Smooth muscle cell (in vitro differentiated cells): ENCODE results near the gene ADARB1. TPM values are rescaled to one million over a fixed set of nuclear protein-coding genes. Genes with fewer than 3 reads are reported as not detected.

Source experiments
- DNase-seq: peaks from one replicate; lab custom pipeline; 2025; ENCODE audit not compliant: unreplicated experiment; lab: John Stamatoyannopoulos, UW
- H2AFZ ChIP-seq: fragments of 200-600 bp; sonication (generic); 2 replicates; pipeline ENCODE4 v1.6.0; 2016; ENCODE audit warnings: antibody characterized with exemption, low read depth, mild to moderate bottlenecking
- H3F3A ChIP-seq: fragments of 200-600 bp; sonication (generic); 2 replicates; pipeline ENCODE4 v1.6.0; 2017; ENCODE audit warnings: antibody characterized with exemption, low read depth
- H3K27ac ChIP-seq: fragments of 200-600 bp; sonication (generic); 2 replicates; pipeline ENCODE4 v1.5.1; 2016; ENCODE audit warnings: low read depth, mild to moderate bottlenecking
- H3K27me3 ChIP-seq: fragments of 200-600 bp; sonication (generic); 2 replicates; pipeline ENCODE4 v1.6.1; 2016; ENCODE audit warnings: low read depth, mild to moderate bottlenecking
- H3K36me3 ChIP-seq: fragments of 200-600 bp; sonication (generic); 2 replicates; pipeline ENCODE4 v1.5.1; 2016; ENCODE audit warnings: low read depth
- H3K4me1 ChIP-seq: fragments of 200-600 bp; sonication (generic); 2 replicates; pipeline ENCODE4 v1.5.1; 2016; ENCODE audit warnings: low read depth
- H3K4me2 ChIP-seq: fragments of 200-600 bp; sonication (generic); 2 replicates; pipeline ENCODE4 v1.6.0; 2016; ENCODE audit warnings: mild to moderate bottlenecking
- H3K4me3 ChIP-seq: fragments of 200-600 bp; sonication (generic); 2 replicates; pipeline ENCODE4 v1.5.1; 2016; ENCODE audit warnings: mild to moderate bottlenecking
- H3K79me2 ChIP-seq: fragments of 200-600 bp; sonication (generic); 2 replicates; pipeline ENCODE4 v1.6.0; 2016; ENCODE audit warnings: low read depth, mild to moderate bottlenecking
- H3K9ac ChIP-seq: fragments of 200-600 bp; sonication (generic); 2 replicates; pipeline ENCODE4 v1.6.0; 2016; ENCODE audit warnings: low read depth
- H3K9me3 ChIP-seq: fragments of 200-600 bp; sonication (generic); replicated peaks from 2 replicates; pipeline ENCODE4 v1.5.1; 2016; ENCODE audit warnings: low read depth
- H4K20me1 ChIP-seq: fragments of 200-600 bp; sonication (generic); 2 replicates; pipeline ENCODE4 v1.6.0; 2016; ENCODE audit warnings: low read depth
- WGBS: methylation state at CpG from one replicate; pipeline ENCODE4 v1.1.7; 2016; ENCODE audit warnings: low lambda C conversion rate; 5-methylcytosine and 5-hydroxymethylcytosine counted together
- polyA plus RNA-seq: library from polyadenylated mRNA; unstranded; fragments of >200 nt; fragmentation: Nextera tagmentation; extraction: Ambion mirVana; gene quantifications from 2 replicates; pipeline ENCODE4 v1.2.1, GENCODE V29; 2016
- total RNA-seq: library from RNA; depleted of rRNA; stranded (reverse); fragments of >200 nt; gene quantifications from 2 replicates; pipeline ENCODE4 v1.2.3, GENCODE V29; 2014
- TF ChIP-seq, protein P1 (sequence below): fragments of 200-600 bp; sonication (generic); IDR thresholded peaks from 2 replicates; pipeline ENCODE4 v1.5.1; 2017; ENCODE audit warnings: borderline replicate concordance, mild to moderate bottlenecking, antibody characterized with exemption; ENCODE audit not compliant: insufficient read depth, poor library complexity, severe bottlenecking

Gene ADARB1
- total and polyA plus RNA-seq, 2 experiments from 2014 or later = 25.6 to 28.9 TPM

DNA sequence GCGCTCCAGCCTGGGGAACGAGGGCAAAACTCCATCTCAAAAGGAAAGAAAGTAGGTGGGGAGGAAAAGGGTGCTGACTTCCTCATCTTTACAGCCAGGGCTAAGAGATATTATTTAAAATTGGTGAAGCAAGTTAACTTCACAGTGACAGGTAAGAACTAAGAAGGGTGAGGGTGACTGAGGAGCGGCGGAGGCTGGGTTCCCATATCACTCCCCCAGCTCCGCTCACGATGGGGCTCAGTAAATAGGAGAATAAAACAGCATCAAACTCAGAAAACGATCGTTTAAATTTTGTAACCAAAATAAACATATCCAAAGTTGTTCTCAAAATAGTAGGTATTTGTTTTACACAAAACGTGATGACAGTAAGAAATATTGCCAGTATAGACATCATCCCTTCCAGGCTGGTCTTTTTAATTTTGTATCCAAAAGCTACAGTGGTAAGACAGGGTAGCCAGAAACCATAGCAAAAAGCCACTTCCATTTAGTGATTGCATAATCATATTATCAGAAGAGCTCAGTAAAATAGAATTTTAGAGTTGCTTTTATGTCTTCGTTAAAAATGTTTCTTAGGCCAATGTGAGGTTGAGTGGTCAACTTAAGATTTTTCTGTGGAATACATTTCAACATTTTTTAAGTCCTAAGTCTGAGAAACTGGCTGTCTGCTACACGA, 26.2 kb upstream of the ADARB1 start:
- H2AFZ ChIP-seq = no peak overlapping the region
- H3K4me1 ChIP-seq = peaks cover 4% of the 10 kb centered on the region
- 90% methylated on average over 11 of the region's 11 CpGs for WGBS
- no peak overlapping the region for H3K27ac ChIP-seq
- H3K9ac ChIP-seq = no peak overlapping the region
- H4K20me1 ChIP-seq = no peaks in the 10 kb centered on the region
- H3K4me3 ChIP-seq = no peak overlapping the region
- no peaks in the 10 kb centered on the region for H3K9me3 ChIP-seq
- no peak for DNase-seq
- no peaks in the 10 kb centered on the region for H3K36me3 ChIP-seq
- peaks cover 8% of the 10 kb centered on the region for H3F3A ChIP-seq
- TF ChIP-seq, protein P1, sequence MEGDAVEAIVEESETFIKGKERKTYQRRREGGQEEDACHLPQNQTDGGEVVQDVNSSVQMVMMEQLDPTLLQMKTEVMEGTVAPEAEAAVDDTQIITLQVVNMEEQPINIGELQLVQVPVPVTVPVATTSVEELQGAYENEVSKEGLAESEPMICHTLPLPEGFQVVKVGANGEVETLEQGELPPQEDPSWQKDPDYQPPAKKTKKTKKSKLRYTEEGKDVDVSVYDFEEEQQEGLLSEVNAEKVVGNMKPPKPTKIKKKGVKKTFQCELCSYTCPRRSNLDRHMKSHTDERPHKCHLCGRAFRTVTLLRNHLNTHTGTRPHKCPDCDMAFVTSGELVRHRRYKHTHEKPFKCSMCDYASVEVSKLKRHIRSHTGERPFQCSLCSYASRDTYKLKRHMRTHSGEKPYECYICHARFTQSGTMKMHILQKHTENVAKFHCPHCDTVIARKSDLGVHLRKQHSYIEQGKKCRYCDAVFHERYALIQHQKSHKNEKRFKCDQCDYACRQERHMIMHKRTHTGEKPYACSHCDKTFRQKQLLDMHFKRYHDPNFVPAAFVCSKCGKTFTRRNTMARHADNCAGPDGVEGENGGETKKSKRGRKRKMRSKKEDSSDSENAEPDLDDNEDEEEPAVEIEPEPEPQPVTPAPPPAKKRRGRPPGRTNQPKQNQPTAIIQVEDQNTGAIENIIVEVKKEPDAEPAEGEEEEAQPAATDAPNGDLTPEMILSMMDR = no peak
- no peaks in the 10 kb centered on the region for H3K27me3 ChIP-seq
- no peaks in the 10 kb centered on the region for H3K79me2 ChIP-seq
- H3K4me2 ChIP-seq = no peak overlapping the region

DNA sequence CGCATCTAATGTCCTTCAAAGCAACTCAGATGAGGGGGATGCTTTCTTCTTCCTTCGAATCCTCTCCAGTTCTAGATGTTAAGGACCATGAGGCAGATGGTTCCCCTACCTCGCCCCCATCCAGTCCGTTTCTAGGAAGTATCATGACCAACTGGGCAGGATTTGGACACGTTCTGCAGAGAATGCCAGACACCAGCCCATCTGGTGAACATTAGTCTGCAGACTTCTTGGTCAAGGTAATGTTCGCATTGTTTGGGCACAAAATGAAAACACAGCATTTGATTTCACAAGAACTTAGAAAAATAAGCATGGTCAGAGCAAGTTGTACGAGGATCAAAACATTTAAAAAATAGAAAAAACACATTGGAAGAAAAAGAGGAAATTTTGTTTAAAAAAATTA, 25.4 kb upstream of the ADARB1 start:
- Histone ChIP-seq H3F3A (peaks cover 8% of the 10 kb centered on the region), H3K4me2 (no peak overlapping the region), H3K4me3 (no peak overlapping the region), H3K36me3 (no peaks in the 10 kb centered on the region), H2AFZ (no peak overlapping the region), H3K9ac (no peak overlapping the region), H4K20me1 (no peaks in the 10 kb centered on the region), H3K27ac (no peak overlapping the region), H3K27me3 (no peaks in the 10 kb centered on the region), H3K9me3 (no peaks in the 10 kb centered on the region), H3K79me2 (no peaks in the 10 kb centered on the region), H3K4me1 (peaks cover 4% of the 10 kb centered on the region)
- TF ChIP-seq, protein P1 = no peak
- 92% methylated on average over 7 of the region's 7 CpGs for WGBS
- DNase-seq = no peak

DNA sequence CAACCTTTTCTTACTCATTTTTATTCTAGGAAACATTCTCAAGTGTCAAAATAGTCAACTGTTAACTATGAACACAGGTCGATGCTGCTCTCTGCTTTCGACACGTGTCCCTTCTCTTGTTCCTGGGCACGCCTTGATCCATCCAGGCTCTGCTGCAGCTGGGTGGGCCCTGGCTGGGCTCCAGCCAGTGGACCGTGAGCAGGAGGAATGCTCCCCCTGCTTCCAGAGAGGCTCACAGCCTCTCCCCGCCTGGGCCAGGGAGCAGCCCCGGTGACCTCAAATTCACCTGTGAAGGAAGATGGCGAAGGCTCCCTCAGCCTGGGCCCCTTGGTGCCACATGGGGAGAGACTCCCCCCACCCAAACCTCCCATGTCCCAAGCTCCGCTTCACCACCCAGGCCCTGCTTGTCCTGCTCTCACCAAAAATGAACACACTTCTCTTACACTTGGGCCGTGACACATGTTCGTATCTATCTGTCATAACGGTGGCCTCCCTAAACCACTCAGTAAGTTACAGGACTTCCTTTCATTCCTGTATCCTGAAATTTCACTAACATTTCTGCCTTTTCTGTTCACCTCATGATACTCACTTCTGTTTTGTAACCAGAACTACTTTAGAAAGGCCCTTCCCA, 24.6 kb upstream of the ADARB1 start:
- no peaks in the 10 kb centered on the region for H3K36me3 ChIP-seq
- peak overlapping the region; percentile 79 for H3K9ac ChIP-seq
- 65% methylated on average over 12 of the region's 12 CpGs for WGBS
- peak overlapping the region; percentile 71 for H2AFZ ChIP-seq
- peak overlapping the region; percentile 75 for H3K4me2 ChIP-seq
- peaks cover 4% of the 10 kb centered on the region for H3K4me1 ChIP-seq
- no peaks in the 10 kb centered on the region for H3K27me3 ChIP-seq
- TF ChIP-seq, protein P1 = no peak
- H3K79me2 ChIP-seq = no peaks in the 10 kb centered on the region
- DNase-seq = no peak
- peaks cover 8% of the 10 kb centered on the region for H3F3A ChIP-seq
- no peak overlapping the region for H3K4me3 ChIP-seq
- no peaks in the 10 kb centered on the region for H4K20me1 ChIP-seq
- no peaks in the 10 kb centered on the region for H3K9me3 ChIP-seq
- H3K27ac ChIP-seq = peak overlapping the region; percentile 95
